K562 (cell line): ENCODE results near the gene FADS1. TPM values are rescaled to one million over a fixed set of nuclear protein-coding genes. Genes with fewer than 3 reads are reported as not detected.

Experiments
- ATAC-seq: fragments of 200-7000 bp; cut with Tn5 transposase; 3 replicates; pipeline ENCODE4 v1.9.1; 2020; ENCODE audit warnings: moderate library complexity
- BruUV-seq: library from RNA; stranded (reverse); fragments of 400-500 nt; replicated peaks from 2 replicates; lab custom pipeline; 2021; lab: Mats Ljungman, UMichigan
- CTCF ChIA-PET: fragments of 300-600 bp; formaldehyde crosslinking; extraction: SDS; loops from one replicate; lab custom pipeline; 2021; ENCODE audit warnings: low intra/inter-chr PET ratio; lab: Yijun Ruan, JAX
- POLR2A ChIA-PET: fragments of 300-600, 350-650 bp; sonication (Branson Sonifier 250); formaldehyde crosslinking; extraction: SDS; loops from one replicate; lab custom pipeline; 2021; ENCODE audit warnings: antibody characterized with exemption, inconsistent platforms; lab: Yijun Ruan, JAX
- DNase-seq, 4 experiments: peaks; one replicate each; pipeline versions ENCODE4 v3.0.0 to v3.0.0-alpha.2; 2011 to 2018; ENCODE audit warnings: low spot score in 3 of 4, mixed read lengths in 3 of 4; ENCODE audit errors: extremely low read depth in 1 of 4
- FAIRE-seq: peaks from 2 replicates; lab custom pipeline; 2011; peaks lifted over from hg19 to GRCh38; lab: Jason Lieb, UNC
- H2AFZ ChIP-seq: 2 replicates; pipeline ENCODE4 v1.6.0; 2011; ENCODE audit warnings: low read depth, low read length, control low read depth, inconsistent platforms
- H3K27ac ChIP-seq: fragments of 200-600 bp; 3 replicates; pipeline ENCODE4 v1.8.0; 2011; ENCODE audit warnings: low read depth, mild to moderate bottlenecking, control low read depth, inconsistent platforms, low read length, moderate library complexity, mixed read lengths; ENCODE audit errors: extremely low read depth
- H3K27me3 ChIP-seq, 2 experiments: fragments of 300-600 bp in 1 of 2; 2 replicates in 1 of 2; 3 replicates in 1 of 2; pipeline versions ENCODE4 v1.6.0 to v1.8.0; 2011; ENCODE audit warnings: inconsistent platforms in 2 of 2, low read length in 2 of 2, mild to moderate bottlenecking in 1 of 2, mixed read lengths in 1 of 2, moderate library complexity in 1 of 2; ENCODE audit not compliant: control insufficient read depth in 2 of 2, insufficient read depth in 2 of 2
- H3K36me3 ChIP-seq: fragments of 300-600 bp; 3 replicates; pipeline ENCODE4 v1.8.0; 2011; ENCODE audit warnings: mild to moderate bottlenecking, low read length, inconsistent platforms; ENCODE audit not compliant: control insufficient read depth, insufficient read depth
- H3K4me1 ChIP-seq, 2 experiments: fragments of 200-600 bp in 1 of 2; replicated peaks in 1 of 2; 2 replicates in 1 of 2; 3 replicates in 1 of 2; pipeline versions ENCODE4 v1.5.1 to v1.8.0; 2011; ENCODE audit warnings: inconsistent platforms in 2 of 2, low read length in 2 of 2, mild to moderate bottlenecking in 1 of 2, mixed read lengths in 1 of 2, moderate library complexity in 1 of 2; ENCODE audit not compliant: control insufficient read depth in 2 of 2, insufficient read depth in 2 of 2
- H3K4me2 ChIP-seq: 2 replicates; pipeline ENCODE4 v1.6.1; 2011; ENCODE audit warnings: low read length, control low read depth, inconsistent platforms, mixed read lengths; ENCODE audit not compliant: insufficient read depth
- H3K4me3 ChIP-seq: fragments of 200-600 bp; sonication (generic), shearing (Covaris generic); 2 replicates; pipeline ENCODE4 v1.5.1; 2016; ENCODE audit warnings: control low read depth, inconsistent platforms
- H3K79me2 ChIP-seq: fragments of 200-600 bp; 3 replicates; pipeline ENCODE4 v1.8.0; 2011; ENCODE audit warnings: low read length, inconsistent platforms; ENCODE audit not compliant: control insufficient read depth, insufficient read depth
- H3K9ac ChIP-seq, 2 experiments: 2 replicates each; pipeline versions ENCODE4 v1.6.0 to v1.6.1; 2011; ENCODE audit warnings: low read depth in 2 of 2, low read length in 2 of 2, control low read depth in 1 of 2, inconsistent platforms in 1 of 2, mild to moderate bottlenecking in 1 of 2, mixed read lengths in 1 of 2; ENCODE audit not compliant: insufficient read depth in 1 of 2
- H3K9me1 ChIP-seq: one replicate; pipeline ENCODE4 v1.6.0; 2011; ENCODE audit warnings: inconsistent platforms, mild to moderate bottlenecking, low read length, moderate library complexity; ENCODE audit not compliant: control insufficient read depth, insufficient read depth
- H3K9me3 ChIP-seq: replicated peaks from 2 replicates; pipeline ENCODE4 v1.5.1; 2011; ENCODE audit warnings: low read depth, low read length, inconsistent platforms; ENCODE audit not compliant: control insufficient read depth, insufficient read depth
- H4K20me1 ChIP-seq: replicated peaks from 2 replicates; pipeline ENCODE4 v1.6.1; 2011; ENCODE audit warnings: low read length, inconsistent platforms, mixed read lengths; ENCODE audit not compliant: control insufficient read depth, insufficient read depth
- DLX4 ChIP-seq: fragments of 250-450 bp; sonication (Bioruptor Pico); IDR thresholded peaks from 2 replicates; pipeline ENCODE4 v1.6.1; 2021; ENCODE audit warnings: mild to moderate bottlenecking
- MYNN ChIP-seq, 2 experiments: sonication (generic); formaldehyde crosslinking in 1 of 2; IDR thresholded peaks; 2 replicates each; pipeline versions ENCODE4 v1.5.0 to v1.6.1; 2016 to 2020; ENCODE audit warnings: antibody characterized with exemption in 1 of 2, missing genetic modification reagents in 1 of 2
- NFIC ChIP-seq: fragments of 450-650 bp; IDR thresholded peaks from 2 replicates; pipeline ENCODE4 v1.6.1; 2017; ENCODE audit warnings: mild to moderate bottlenecking, inconsistent platforms
- POLR2A ChIP-seq: fragments of 450-650 bp; conservative IDR thresholded peaks from 2 replicates; pipeline ENCODE4 v1.6.1; 2016
- POLR2AphosphoS2 ChIP-seq: IDR thresholded peaks from 2 replicates; pipeline ENCODE4 v1.6.1; 2012; ENCODE audit warnings: low read length, improper control_type of control experiment
- POLR2AphosphoS5 ChIP-seq: IDR thresholded peaks from 2 replicates; pipeline ENCODE4 v1.6.1; 2011; ENCODE audit warnings: mild to moderate bottlenecking, low read depth, low read length, moderate library complexity; ENCODE audit not compliant: control insufficient read depth, insufficient read depth
- SUPT5H ChIP-seq: fragments of 450-650 bp; IDR thresholded peaks from 2 replicates; pipeline ENCODE4 v1.6.1; 2016
- XRCC5 ChIP-seq: fragments of 200-400 bp; formaldehyde crosslinking; IDR thresholded peaks from 2 replicates; pipeline ENCODE4 v1.6.1; 2017; ENCODE audit warnings: low read depth, mild to moderate bottlenecking, low read length
- ZNF778 ChIP-seq: fragments of 450-650 bp; formaldehyde crosslinking; IDR thresholded peaks from 2 replicates; pipeline ENCODE4 v1.4.0; 2020; ENCODE audit warnings: mild to moderate bottlenecking, moderate library complexity
- WGBS: fragments of 100-300 bp; shearing (Covaris generic); methylation state at CpG from one replicate; pipeline ENCODE4 v1.1.6; 2016; ENCODE audit warnings: low coverage, mixed read lengths; ENCODE audit not compliant: insufficient coverage; ENCODE audit errors: missing lambda C conversion rate; 5-methylcytosine and 5-hydroxymethylcytosine counted together
- in situ Hi-C: fragments of 300-500 bp; cut with MboI; formaldehyde crosslinking; loops from 4 replicates; pipeline ENCODE4 v1.15.0; 2018; ENCODE audit warnings: inconsistent platforms, mixed read lengths
- intact Hi-C: fragments of 100-400 bp; cut with micrococcal nuclease; formaldehyde crosslinking; loops from 2 replicates; pipeline ENCODE4 v1.14.2; 2022
- polyA plus RNA-seq, 8 experiments: library from polyadenylated mRNA; depleted of rRNA in 4 of 8; stranded (reverse) in 5 of 8; unstranded in 3 of 8; fragments of >200 nt; fragmentation: Nextera tagmentation in 2 of 8; fragmentation: Illumina TruSeq in 1 of 8; extraction: Ambion mirVana in 2 of 8; extraction: Trizol in 1 of 8; gene quantifications; 2 replicates each; pipeline versions ENCODE4 v1.2.1 to v1.2.3, GENCODE V29; 2011 to 2014; ENCODE audit warnings: inconsistent platforms in 1 of 8, missing spikeins in 1 of 8
- total RNA-seq, 7 experiments: library from RNA; depleted of rRNA in 6 of 7; stranded (reverse); fragments of >200 nt in 6 of 7; fragmentation: Illumina TruSeq in 2 of 7; extraction: Trizol in 2 of 7; gene quantifications; 2 replicates each; pipeline versions ENCODE4 v1.2.1 to v1.2.3, GENCODE V29; 2011 to 2021; ENCODE audit warnings: low replicate concordance in 1 of 7

Gene FADS1
- total and polyA plus RNA-seq, 9 of the 15 experiments (the other 6 are each of a cell fraction or from before 2014, with no cell fraction given) = 110 to 864 (median 364) TPM

GRCh38 chr11:61803889-61804647 lies 12.7 kb downstream of the FADS1 start:
- FAIRE-seq = no peak
- in situ Hi-C loops = loop anchor here (5.0 kb wide), 1 partner anchor 303 kb away; no protein-coding TSS in a partner anchor
- Histone ChIP-seq H3K79me2 (peaks cover 30% of the 10 kb centered on the region), H3K9ac (no peak overlapping the region; a peak in 1 of 4 replicates), H3K4me1 (peaks cover 37 to 53% of the 10 kb centered on the region in 2 experiments), H4K20me1 (peaks cover 3% of the 10 kb centered on the region), H3K27ac (no peak overlapping the region), H3K9me1 (peaks cover 9% of the 10 kb centered on the region), H2AFZ (no peak overlapping the region), H3K9me3 (no peaks in the 10 kb centered on the region), H3K36me3 (peaks cover 97% of the 10 kb centered on the region), H3K4me3 (no peak overlapping the region), H3K27me3 (no peaks in the 10 kb centered on the region), H3K4me2 (no peak overlapping the region)
- CTCF ChIA-PET = no interaction called here
- ATAC-seq = no peak
- TF ChIP-seq POLR2AphosphoS5 = peak; percentile 26; the same call in 1 of the 2 replicates
- TF ChIP-seq XRCC5 = no peak
- peak; percentile 58 for TF ChIP-seq POLR2A
- TF ChIP-seq POLR2AphosphoS2 = peak; percentile 32; the same call in 1 of the 2 replicates
- peak; percentile 64 for TF ChIP-seq NFIC
- 0 out of 2 replicates have a peak, but pooled peaks have one; percentile 21 for TF ChIP-seq MYNN (IDR thresholded peaks at IDR 0.05)
- no peak for TF ChIP-seq MYNN (CRISPR knock-in tag; IDR thresholded peaks at IDR 0.05)
- no peak for TF ChIP-seq ZNF778 (CRISPR knock-in tag)
- peak; percentile 70; the same call in 1 of the 2 replicates for TF ChIP-seq SUPT5H
- 0 out of 2 replicates have a peak, but pooled peaks have one; percentile 3 for TF ChIP-seq DLX4 (CRISPR knock-in tag)
- intact Hi-C loops = no loop called here
- POLR2A ChIA-PET = interaction anchor here (0.6 to 7.6 kb wide), 6 partner anchors 11 to 66 kb away, joined by 3 to 97 read pairs (median 4); partner anchors contain the start of genes FADS1, FEN1 and TMEM258
- DNase-seq = no peak
- BruUV-seq = no TSS peak
- WGBS = 58% methylated on average over 3 of the region's 3 CpGs
